Vagina (tissue), 2 donors: Measurements from ENCODE around the gene CTNND2. TPM values are rescaled to one million over a fixed set of nuclear protein-coding genes. Genes with fewer than 3 reads are reported as not detected.

Source experiments
- DNase-seq, 2 donors: peaks; one replicate each; pipeline ENCODE4 v3.0.0-alpha.2; 2017; ENCODE audit errors: extremely low spot score in 2 of 2
- H3K27ac ChIP-seq: fragments of 200-600 bp; sonication (generic); one replicate; pipeline ENCODE4 v1.5.1; 2019
- H3K27me3 ChIP-seq: fragments of 200-600 bp; sonication (generic); one replicate; pipeline ENCODE4 v1.5.1; 2019
- H3K36me3 ChIP-seq, 2 donors: fragments of 200-600 bp; sonication (generic); one replicate each; pipeline ENCODE4 v1.5.1; 2017 to 2019
- H3K4me1 ChIP-seq: fragments of 200-600 bp; sonication (generic); one replicate; pipeline ENCODE4 v1.5.1; 2019
- H3K4me3 ChIP-seq, 2 donors: fragments of 200-600 bp; sonication (generic); 1 replicate in 1 of 2; 2 replicates in 1 of 2; pipeline ENCODE4 v1.5.1; 2016 to 2019
- H3K9me3 ChIP-seq: fragments of 200-600 bp; sonication (generic); one replicate; pipeline ENCODE4 v1.5.1; 2019
- CTCF ChIP-seq, 3 experiments: fragments of 450-650 bp in 2 of 3; fragments of 200-600 bp in 1 of 3; sonication (generic) in 1 of 3; IDR thresholded peaks; one replicate each; pipeline ENCODE4 v1.5.1; 2017 to 2019; ENCODE audit warnings: antibody characterized with exemption in 3 of 3, mild to moderate bottlenecking in 2 of 3, moderate library complexity in 2 of 3
- POLR2A ChIP-seq, 2 donors: fragments of 450-650 bp; IDR thresholded peaks; one replicate each; pipeline ENCODE4 v1.6.1; 2017; ENCODE audit warnings: antibody characterized with exemption in 2 of 2, mild to moderate bottlenecking in 2 of 2, moderate library complexity in 2 of 2
- POLR2AphosphoS5 ChIP-seq, 2 donors: sonication (generic); formaldehyde crosslinking; IDR thresholded peaks; one replicate each; pipeline ENCODE4 v1.9.0; 2017; ENCODE audit warnings: antibody characterized with exemption in 2 of 2, mild to moderate bottlenecking in 2 of 2, low read depth in 1 of 2; ENCODE audit not compliant: insufficient read depth in 1 of 2
- intact Hi-C: fragments of 100-400 bp; cut with DNase I; formaldehyde crosslinking; loops from one replicate; pipeline ENCODE4 v1.15.1; 2023
- total RNA-seq: library from RNA; depleted of rRNA; stranded (reverse); fragments of >200 nt; gene quantifications from one replicate; pipeline ENCODE4 v1.2.3, GENCODE V29; 2016

The CTNND2 gene
- total RNA-seq, 1 donor from 2014 or later = 1.7 TPM

GRCh38 chr5:11733185-11733839, 170.9 kb downstream of the CTNND2 start:
- H3K4me3 ChIP-seq = no peak overlapping the region
- no peaks in the 10 kb centered on the region for H3K36me3 ChIP-seq
- DNase-seq = no peak
- no peaks in the 10 kb centered on the region for H3K27me3 ChIP-seq
- H3K27ac ChIP-seq = no peak overlapping the region
- intact Hi-C loops = no loop called here
- H3K4me1 ChIP-seq = no peaks in the 10 kb centered on the region
- TF ChIP-seq POLR2AphosphoS5 (IDR thresholded peaks at IDR 0.05; ENCODE audit: insufficient read depth in 1 of 2, low read depth in 1 of 2) = no peak
- TF ChIP-seq POLR2A (IDR thresholded peaks at IDR 0.05) = no peak
- no peak for TF ChIP-seq CTCF (IDR thresholded peaks at IDR 0.05)
- no peaks in the 10 kb centered on the region for H3K9me3 ChIP-seq

DNA sequence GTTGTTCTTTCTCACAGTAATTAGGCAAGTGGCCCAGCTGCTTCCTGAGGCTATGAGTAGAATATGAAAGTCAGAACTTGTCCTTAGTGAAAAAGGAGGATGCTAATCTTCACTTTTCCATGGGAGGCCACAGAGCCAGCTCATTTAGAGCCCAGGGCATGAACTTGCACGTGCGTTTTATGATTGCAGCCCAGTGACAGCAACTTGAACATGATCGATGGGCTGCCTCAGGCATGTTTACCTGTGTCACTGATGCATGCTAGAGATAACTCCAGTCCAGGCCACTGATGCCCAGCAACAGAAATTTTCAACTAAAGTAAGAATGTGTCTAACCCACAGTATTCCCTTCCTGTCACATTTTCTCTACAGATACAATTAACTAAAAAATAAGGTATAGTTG, 179.3 kb downstream of the CTNND2 start:
- DNase-seq = no peak
- Histone ChIP-seq H3K4me1 (no peaks in the 10 kb centered on the region), H3K27me3 (no peaks in the 10 kb centered on the region), H3K9me3 (no peaks in the 10 kb centered on the region), H3K4me3 (no peak overlapping the region), H3K36me3 (no peaks in the 10 kb centered on the region), H3K27ac (no peak overlapping the region)
- intact Hi-C loops = no loop called here
- TF ChIP-seq POLR2A (IDR thresholded peaks at IDR 0.05) = no peak
- no peak for TF ChIP-seq POLR2AphosphoS5 (IDR thresholded peaks at IDR 0.05; ENCODE audit: insufficient read depth in 1 of 2, low read depth in 1 of 2)
- TF ChIP-seq CTCF (IDR thresholded peaks at IDR 0.05) = no peak

DNA sequence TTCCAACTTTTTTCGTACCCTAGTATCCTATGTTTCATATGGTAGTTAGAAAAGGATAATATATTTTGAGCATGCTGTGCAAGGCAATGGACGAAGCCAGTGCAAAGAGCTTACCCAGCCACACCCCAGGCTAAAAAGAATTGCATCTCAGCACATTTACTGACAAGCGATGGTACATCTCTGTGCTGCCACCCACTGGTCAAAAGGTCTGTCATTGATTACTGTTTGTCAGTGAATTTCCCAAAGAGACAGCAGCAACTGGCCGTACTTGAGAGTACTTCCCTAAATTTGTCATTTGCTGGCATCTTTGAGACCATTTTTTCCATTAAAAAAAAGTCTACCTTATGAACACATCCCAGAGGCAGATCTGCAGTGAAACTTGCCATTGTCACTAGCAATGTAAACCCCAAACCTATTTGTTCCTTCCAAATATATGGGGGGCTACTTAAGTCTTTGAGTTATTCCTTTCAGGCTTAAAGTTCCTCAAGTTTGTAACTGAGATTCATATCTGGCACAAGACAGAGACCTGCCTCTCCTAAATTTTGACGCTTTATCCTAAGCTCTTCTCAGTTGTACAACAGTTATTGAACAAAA, 184.3 kb downstream of the CTNND2 start:
- Histone ChIP-seq H3K36me3 (no peaks in the 10 kb centered on the region), H3K27me3 (no peaks in the 10 kb centered on the region), H3K27ac (no peak overlapping the region), H3K4me3 (no peak overlapping the region), H3K9me3 (no peaks in the 10 kb centered on the region), H3K4me1 (no peaks in the 10 kb centered on the region)
- intact Hi-C loops = no loop called here
- DNase-seq = no peak
- no peak for TF ChIP-seq CTCF (IDR thresholded peaks at IDR 0.05)
- TF ChIP-seq POLR2AphosphoS5 (IDR thresholded peaks at IDR 0.05; ENCODE audit: insufficient read depth in 1 of 2, low read depth in 1 of 2) = no peak
- no peak for TF ChIP-seq POLR2A (IDR thresholded peaks at IDR 0.05)

GRCh38 chr5:11715461-11716196, 188.6 kb downstream of the CTNND2 start:
- Histone ChIP-seq H3K27me3 (no peaks in the 10 kb centered on the region), H3K4me3 (no peak overlapping the region), H3K9me3 (no peaks in the 10 kb centered on the region), H3K36me3 (no peaks in the 10 kb centered on the region), H3K4me1 (no peaks in the 10 kb centered on the region), H3K27ac (no peak overlapping the region)
- no peak for TF ChIP-seq POLR2AphosphoS5 (IDR thresholded peaks at IDR 0.05; ENCODE audit: insufficient read depth in 1 of 2, low read depth in 1 of 2)
- TF ChIP-seq POLR2A (IDR thresholded peaks at IDR 0.05) = no peak
- TF ChIP-seq CTCF (IDR thresholded peaks at IDR 0.05) = no peak
- no peak for DNase-seq
- intact Hi-C loops = no loop called here

DNA sequence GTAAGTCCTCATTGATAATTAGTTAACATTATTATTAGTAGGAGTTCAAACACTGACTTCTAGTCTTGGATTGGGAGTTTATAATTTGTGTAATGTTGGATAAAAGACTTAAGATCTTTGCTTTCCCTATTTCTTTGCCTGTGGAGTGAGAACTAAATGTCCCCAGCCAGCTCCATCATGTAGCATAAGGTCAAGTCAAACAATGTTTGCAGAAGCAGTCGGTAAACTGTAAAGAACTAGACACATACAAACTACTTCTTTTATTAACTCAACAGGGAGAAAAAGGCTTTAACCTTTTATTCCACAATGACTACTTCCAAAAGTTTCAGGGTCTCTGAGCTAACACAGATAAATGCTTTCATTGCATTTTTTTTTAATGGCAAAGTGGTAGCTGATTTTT, 192.3 kb downstream of the CTNND2 start:
- TF ChIP-seq CTCF (IDR thresholded peaks at IDR 0.05) (no peak), POLR2AphosphoS5 (IDR thresholded peaks at IDR 0.05; ENCODE audit: insufficient read depth in 1 of 2, low read depth in 1 of 2) (no peak), POLR2A (IDR thresholded peaks at IDR 0.05) (no peak)
- H3K9me3 ChIP-seq = no peaks in the 10 kb centered on the region
- no peak overlapping the region for H3K4me3 ChIP-seq
- intact Hi-C loops = no loop called here
- no peak overlapping the region for H3K27ac ChIP-seq
- no peaks in the 10 kb centered on the region for H3K27me3 ChIP-seq
- no peaks in the 10 kb centered on the region for H3K36me3 ChIP-seq
- H3K4me1 ChIP-seq = no peaks in the 10 kb centered on the region
- no peak for DNase-seq
